BLaER1 treated with 17β-estradiol and CSF1 and Interleukin-3, amounts not matched to agents 10 nM and 100 nM (cell line): ENCODE measurements around the gene PIP4K2B.
A peak's percentile ranks its signal among the peaks of the same experiment; 100 is the strongest.
"Not testable (repeated sequence)": the region's sequence is repeated elsewhere in the genome, so short reads cannot be mapped to it uniquely, and the experiment has no call there.

Experiments
- H3K27ac ChIP-seq, 11 experiments: shearing (Covaris generic); formaldehyde crosslinking; 2 replicates each; pipeline ENCODE4 v1.8.1; 2022
- H3K27me3 ChIP-seq, 11 experiments: shearing (Covaris generic); formaldehyde crosslinking; 2 replicates each; pipeline ENCODE4 v1.8.1; 2022
- H3K36me3 ChIP-seq, 11 experiments: shearing (Covaris generic); formaldehyde crosslinking; 2 replicates each; pipeline ENCODE4 v1.8.1; 2022
- H3K4me1 ChIP-seq, 10 experiments: shearing (Covaris generic); formaldehyde crosslinking; 2 replicates each; pipeline ENCODE4 v1.8.1; 2022
- H3K4me2 ChIP-seq, 11 experiments: shearing (Covaris generic); formaldehyde crosslinking; 2 replicates each; pipeline ENCODE4 v1.8.1; 2022
- H3K4me3 ChIP-seq, 10 experiments: shearing (Covaris generic); formaldehyde crosslinking; 2 replicates each; pipeline ENCODE4 v1.8.1; 2022
- H3K9ac ChIP-seq, 11 experiments: shearing (Covaris generic); formaldehyde crosslinking; 2 replicates each; pipeline ENCODE4 v1.8.1; 2022
- H3K9me3 ChIP-seq, 11 experiments: shearing (Covaris generic); formaldehyde crosslinking; replicated peaks in 1 of 11; 2 replicates each; pipeline ENCODE4 v1.8.1; 2022
- H4K20me1 ChIP-seq, 11 experiments: shearing (Covaris generic); formaldehyde crosslinking; 2 replicates each; pipeline ENCODE4 v1.8.1; 2022
- Cebpa-rat ChIP-seq, 11 experiments: shearing (Covaris generic); IDR thresholded peaks; 2 replicates each; pipeline ENCODE4 v1.8.1; 2022

Gene PIP4K2B

GRCh38 chr17:38730526-38731379, 68.6 kb downstream of the PIP4K2B start:
- TF ChIP-seq Cebpa-rat (IDR thresholded peaks at IDR 0.05) = no peak
- peak overlapping the region; percentile 86 to 98 (median 96) for H3K4me2 ChIP-seq
- no peaks in the 10 kb centered on the region for H3K27me3 ChIP-seq
- H3K9ac ChIP-seq = peak overlapping the region; percentile 78 to 87 (median 85)
- peak overlapping the region; percentile 53 to 95 (median 90); a peak in 21 of 22 replicates for H3K27ac ChIP-seq
- peaks cover 82 to 96% (median 93%) of the 10 kb centered on the region in 10 experiments for H3K4me1 ChIP-seq
- H3K4me3 ChIP-seq = peak overlapping the region; percentile 68 to 86 (median 78)
- H3K9me3 ChIP-seq = peaks cover 0 to 6% (median 0%) of the 10 kb centered on the region in 11 experiments; a peak in 1 of 22 replicates
- peaks cover 8 to 34% (median 21%) of the 10 kb centered on the region in 11 experiments; a peak in 18 of 22 replicates for H3K36me3 ChIP-seq
- peaks cover 7 to 43% (median 33%) of the 10 kb centered on the region in 11 experiments; a peak in 17 of 22 replicates for H4K20me1 ChIP-seq

- Histone ChIP-seq H3K4me1 (peaks cover 89 to 96% (median 94%) of the 10 kb centered on the region in 10 experiments), H3K27ac (peak within 1 kb of the TSS; percentile 55 to 95 (median 90)), H4K20me1 (peaks cover 3 to 36% (median 31%) of the 10 kb centered on the region in 11 experiments; a peak in 17 of 22 replicates)
Measured at GRCh38 chr17:38729886-38730525, 69.3 kb downstream of the PIP4K2B start, which contains the start of gene CISD3. TSS of gene CISD3 (plus strand) at chr17:38730341. CDS start at chr17:38730359, 18 bp downstream.

DNA sequence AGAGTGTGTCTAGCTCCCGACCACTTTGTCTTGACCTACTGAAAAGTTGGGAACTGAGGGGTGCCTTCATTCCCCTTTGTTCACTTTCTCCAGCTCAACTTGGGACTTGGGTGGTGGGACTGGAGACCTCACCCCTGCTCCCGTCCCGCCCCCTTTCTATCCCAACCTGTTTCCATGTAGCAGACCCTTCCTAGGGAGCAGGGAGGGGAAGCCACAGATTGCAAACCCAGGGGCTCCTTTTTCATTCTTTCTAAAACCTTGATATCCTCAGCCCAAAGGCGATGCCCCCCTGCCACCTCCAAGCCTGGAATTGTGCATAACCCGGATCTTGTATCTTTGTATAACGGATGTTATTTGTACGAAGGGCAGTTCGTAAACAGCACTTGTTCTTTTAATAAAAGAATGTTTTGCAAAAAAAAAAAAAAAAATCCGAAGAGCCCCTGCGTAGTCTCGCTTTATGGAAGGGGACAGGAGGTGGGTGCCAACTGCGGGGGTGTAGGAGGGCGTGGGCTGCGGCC, 69.9 kb downstream of the PIP4K2B start:
- Histone ChIP-seq H3K4me2 (peak overlapping the region; percentile 87 to 98 (median 96)), H3K4me3 (peak overlapping the region; percentile 68 to 86 (median 78)), H3K9me3 (peaks cover 0 to 6% (median 0%) of the 10 kb centered on the region in 11 experiments; a peak in 1 of 22 replicates), H4K20me1 (peaks cover 3 to 32% (median 27%) of the 10 kb centered on the region in 11 experiments; a peak in 17 of 22 replicates), H3K9ac (peak overlapping the region; percentile 75 to 87 (median 85)), H3K36me3 (peaks cover 20 to 40% (median 29%) of the 10 kb centered on the region in 11 experiments), H3K27ac (peak overlapping the region; percentile 55 to 95 (median 90)), H3K4me1 (peaks cover 92 to 96% (median 94%) of the 10 kb centered on the region in 10 experiments), H3K27me3 (no peaks in the 10 kb centered on the region)
- TF ChIP-seq Cebpa-rat (IDR thresholded peaks at IDR 0.05) = no peak

More at GRCh38 chr17:38729886-38730525, 69.3 kb downstream of the PIP4K2B start, which contains the start of gene CISD3:
- peaks cover 14 to 37% (median 23%) of the 10 kb centered on the region in 11 experiments for H3K36me3 ChIP-seq
- H3K9ac ChIP-seq = peak within 1 kb of the TSS; percentile 78 to 87 (median 85)
- TF ChIP-seq Cebpa-rat (IDR thresholded peaks at IDR 0.05) = no peak
- H3K4me3 ChIP-seq = peak within 1 kb of the TSS; percentile 68 to 86 (median 78)
- H3K27me3 ChIP-seq = no peaks in the 10 kb centered on the region
- peak within 1 kb of the TSS; percentile 87 to 98 (median 97) for H3K4me2 ChIP-seq
- peaks cover 0 to 6% (median 0%) of the 10 kb centered on the region in 11 experiments; a peak in 1 of 22 replicates for H3K9me3 ChIP-seq

DNA sequence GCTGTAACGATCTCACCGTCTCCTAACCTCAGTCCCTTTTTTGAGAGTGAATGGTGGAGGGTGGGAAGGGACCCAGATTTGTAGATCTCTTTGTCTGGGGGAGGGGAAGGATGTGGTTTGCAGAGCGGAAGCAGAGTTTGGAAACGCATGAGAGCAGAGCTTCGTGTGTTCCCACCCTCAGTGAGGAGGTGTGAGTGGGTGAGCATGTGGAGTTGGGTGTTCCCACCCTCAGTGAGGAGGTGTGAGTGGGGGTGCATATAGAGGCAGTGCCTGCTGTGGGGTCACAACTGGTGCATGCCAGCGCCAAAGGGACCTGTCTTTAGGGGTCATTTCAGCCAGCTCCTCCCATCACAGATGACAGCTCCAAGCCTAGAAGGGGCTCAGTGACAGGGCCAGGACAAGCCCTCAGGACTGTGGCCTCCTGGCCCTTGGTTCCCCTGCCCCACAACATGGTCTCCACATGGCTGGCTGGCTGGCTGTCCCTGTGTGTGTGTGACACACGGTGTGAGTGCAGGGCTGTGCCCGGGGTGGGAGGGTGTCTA, 71.0 kb downstream of the PIP4K2B start:
- Histone ChIP-seq H4K20me1 (peaks cover 3 to 22% (median 19%) of the 10 kb centered on the region in 11 experiments; a peak in 14 of 22 replicates), H3K27me3 (no peaks in the 10 kb centered on the region), H3K27ac (peak overlapping the region; percentile 1 to 95 (median 90); a peak in 21 of 22 replicates), H3K4me1 (peaks cover 86 to 95% (median 90%) of the 10 kb centered on the region in 10 experiments), H3K9ac (peak overlapping the region in 10 of 11 experiments; percentile 8 to 87 (median 84); a peak in 17 of 22 replicates), H3K36me3 (peaks cover 24 to 46% (median 32%) of the 10 kb centered on the region in 11 experiments), H3K4me2 (peak overlapping the region; percentile 87 to 98 (median 96)), H3K9me3 (peaks cover 0 to 6% (median 0%) of the 10 kb centered on the region in 11 experiments; a peak in 1 of 22 replicates), H3K4me3 (peak overlapping the region in 9 of 10 experiments; percentile 1 to 57 (median 36); a peak in 10 of 20 replicates)
- TF ChIP-seq Cebpa-rat (IDR thresholded peaks at IDR 0.05) = no peak

DNA sequence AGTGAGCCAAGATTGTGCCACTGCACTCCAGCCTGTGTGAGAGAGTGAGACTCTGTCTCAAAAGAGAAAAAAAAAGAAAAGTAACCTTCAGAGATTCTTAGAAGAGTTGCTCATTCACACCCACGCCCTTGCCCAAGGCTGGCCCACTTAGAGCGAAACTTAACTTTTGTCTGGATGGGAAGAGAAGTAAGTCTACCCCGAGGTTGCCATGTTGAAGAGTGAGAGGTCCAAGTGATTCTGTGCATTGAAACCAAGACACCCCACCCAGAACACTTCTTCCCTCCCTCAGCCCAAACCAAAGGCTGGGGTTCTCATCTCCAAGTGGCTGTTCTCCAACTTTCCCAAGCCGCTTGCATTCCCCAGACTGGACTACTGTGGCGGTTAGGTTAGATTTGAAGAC, 71.6 kb downstream of the PIP4K2B start:
- Histone ChIP-seq H3K9me3 (peaks cover 0 to 6% (median 0%) of the 10 kb centered on the region in 11 experiments; a peak in 1 of 22 replicates), H3K27ac (peak overlapping the region; percentile 1 to 95 (median 90); a peak in 21 of 22 replicates), H3K9ac (peak overlapping the region in 9 of 11 experiments; percentile 45 to 86 (median 83); a peak in 17 of 22 replicates), H3K36me3 (peaks cover 24 to 46% (median 37%) of the 10 kb centered on the region in 11 experiments), H4K20me1 (peaks cover 3 to 15% (median 13%) of the 10 kb centered on the region in 11 experiments; a peak in 12 of 22 replicates), H3K4me3 (peak overlapping the region in 9 of 10 experiments; percentile 1 to 57 (median 36); a peak in 11 of 20 replicates), H3K27me3 (no peaks in the 10 kb centered on the region), H3K4me1 (peaks cover 80 to 95% (median 90%) of the 10 kb centered on the region in 10 experiments), H3K4me2 (peak overlapping the region; percentile 87 to 98 (median 96))
- no peak for TF ChIP-seq Cebpa-rat (IDR thresholded peaks at IDR 0.05)

DNA sequence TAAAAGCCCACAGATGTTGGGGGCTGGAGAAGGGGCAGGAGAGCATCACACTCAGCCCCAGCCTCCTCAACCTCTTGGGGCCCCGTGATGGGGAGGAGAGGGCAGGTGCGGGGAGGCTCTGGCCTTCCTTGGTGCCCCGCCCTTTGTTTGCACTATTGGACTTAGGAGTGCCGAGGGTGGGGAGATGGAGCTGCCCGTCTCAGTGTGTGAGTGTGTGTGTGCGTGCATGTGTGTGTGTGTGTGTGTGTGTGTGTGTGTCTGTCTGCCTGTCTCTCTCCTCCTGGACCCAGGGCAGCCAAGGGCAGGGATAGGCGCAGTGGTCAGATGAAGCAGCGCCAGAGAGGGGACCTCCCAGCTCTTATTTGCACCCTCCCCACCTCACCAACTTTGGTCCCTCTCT, 73.2 kb downstream of the PIP4K2B start:
- not testable (repeated sequence) for H3K9ac ChIP-seq, H3K9me3 ChIP-seq, H4K20me1 ChIP-seq, H3K27me3 ChIP-seq, H3K4me3 ChIP-seq
- peaks cover 75 to 93% (median 89%) of the 10 kb centered on the region in 10 experiments for H3K4me1 ChIP-seq
- H3K4me2 ChIP-seq = peak overlapping the region; percentile 42 to 98 (median 92); a peak in 16 of 22 replicates
- H3K36me3 ChIP-seq = peaks cover 33 to 55% (median 47%) of the 10 kb centered on the region in 11 experiments
- peak overlapping the region in 8 of 11 experiments; percentile 8 to 95 (median 92); a peak in 11 of 22 replicates for H3K27ac ChIP-seq

GRCh38 chr17:38725066-38725465, 74.3 kb downstream of the PIP4K2B start:
- Histone ChIP-seq H3K27ac (peak overlapping the region in 8 of 11 experiments; percentile 12 to 94 (median 46); a peak in 13 of 22 replicates), H3K27me3 (no peaks in the 10 kb centered on the region), H3K4me1 (peaks cover 69 to 94% (median 91%) of the 10 kb centered on the region in 10 experiments), H3K4me2 (peak overlapping the region in 10 of 11 experiments; percentile 15 to 97 (median 91); a peak in 19 of 22 replicates), H3K9ac (peak overlapping the region in 5 of 11 experiments; percentile 8 to 49 (median 37); a peak in 6 of 22 replicates), H3K4me3 (no peak overlapping the region), H4K20me1 (peaks cover 0 to 10% (median 3%) of the 10 kb centered on the region in 11 experiments; a peak in 4 of 22 replicates), H3K36me3 (peaks cover 42 to 66% (median 57%) of the 10 kb centered on the region in 11 experiments), H3K9me3 (peaks cover 0 to 6% (median 0%) of the 10 kb centered on the region in 11 experiments; a peak in 1 of 22 replicates)
- TF ChIP-seq Cebpa-rat (IDR thresholded peaks at IDR 0.05) = no peak
